Activated T-helper 1 cell treated with Interleukin-2 at 50 U/mL for 16 hours (primary cell): Measurements from ENCODE around the gene NUPR1.
"Not testable (repeated sequence)": the region's sequence is repeated elsewhere in the genome, so short reads cannot be mapped to it uniquely, and the experiment has no call there.

Experiments used
- DNase-seq: peaks from one replicate; pipeline ENCODE4 v3.0.0-alpha.2; 2020; ENCODE audit warnings: low read depth

The NUPR1 gene

GRCh38 chr16:28554634-28555423 lies 16.1 kb upstream of the NUPR1 start:
- DNase-seq = no peak

DNA sequence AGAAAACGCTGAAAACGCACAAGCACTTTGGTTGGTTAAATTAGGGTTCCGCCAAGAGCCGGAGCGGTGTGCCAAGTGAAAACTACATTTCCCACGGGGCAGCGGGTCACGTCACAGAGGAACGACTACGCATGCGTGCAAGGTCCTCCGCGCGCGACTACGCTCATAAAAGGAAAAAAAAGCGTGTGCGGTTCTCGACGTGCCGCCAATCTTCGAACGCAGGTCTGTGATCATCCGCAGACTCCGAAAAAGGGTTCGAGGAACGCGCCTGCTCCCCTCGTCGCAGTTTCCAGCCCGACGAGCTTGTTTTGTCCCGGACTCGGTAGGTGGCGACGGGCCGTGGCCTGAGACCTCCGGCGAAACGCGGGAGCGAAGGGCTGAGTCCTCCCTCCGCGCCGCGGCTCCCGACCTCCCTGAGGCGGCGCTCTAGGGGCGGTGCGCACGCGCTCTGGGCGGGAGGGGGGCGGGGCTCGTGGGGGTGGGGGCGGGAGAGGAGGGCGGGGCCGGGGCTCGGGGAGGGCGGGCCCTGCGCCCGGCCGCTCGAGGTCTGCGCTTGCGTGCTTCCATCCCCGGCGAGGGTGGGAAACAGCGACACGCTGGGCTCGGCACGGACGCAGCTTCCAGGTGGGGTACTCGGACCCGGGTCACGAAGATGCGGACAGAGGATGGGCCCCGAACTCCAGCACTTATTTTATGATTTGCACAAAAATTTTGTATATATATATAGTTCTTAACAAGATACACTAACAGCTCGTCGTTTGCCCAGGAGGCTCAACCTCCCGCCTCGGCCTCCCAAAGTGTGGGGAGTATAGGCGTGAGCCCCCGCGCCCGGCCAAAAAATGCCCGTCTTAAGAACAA lies 15.2 kb upstream of the NUPR1 start, which contains the start of gene SGF29:
TSS of gene SGF29 (plus strand) at position 145 of the 858 bp plus-strand sequence. CDS start 27,150 bp downstream, outside the sequence.
- DNase-seq = peak; percentile 86

DNA sequence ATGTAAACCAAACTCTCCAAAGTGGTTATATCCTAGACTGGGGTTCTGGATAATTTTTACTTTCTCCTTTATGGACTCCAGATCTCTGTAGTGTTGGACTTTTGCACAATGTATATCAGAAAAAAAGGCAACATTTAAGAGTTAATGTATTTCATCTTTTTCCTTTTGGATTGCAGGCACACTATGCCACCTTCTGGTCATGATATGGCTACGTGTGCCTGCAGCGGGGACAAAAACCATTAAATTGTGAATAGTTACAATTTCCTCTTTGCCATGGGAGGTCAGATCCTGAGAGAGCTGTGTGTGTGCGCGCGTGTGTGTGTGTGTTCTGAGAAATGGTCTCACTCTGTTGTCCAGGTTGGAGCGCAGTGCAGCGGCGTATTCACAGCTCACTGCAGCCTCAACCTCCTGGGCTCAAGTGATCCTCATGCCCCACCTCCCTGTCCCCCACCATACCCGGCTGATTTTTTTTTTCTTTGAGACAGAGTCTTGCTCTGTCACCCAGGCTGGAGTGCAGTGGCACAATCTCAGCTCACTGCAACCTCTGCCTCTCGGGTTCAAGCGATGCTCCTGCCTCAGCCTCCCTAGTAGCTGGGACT lies 10.6 kb upstream of the NUPR1 start:
- DNase-seq = no peak

DNA sequence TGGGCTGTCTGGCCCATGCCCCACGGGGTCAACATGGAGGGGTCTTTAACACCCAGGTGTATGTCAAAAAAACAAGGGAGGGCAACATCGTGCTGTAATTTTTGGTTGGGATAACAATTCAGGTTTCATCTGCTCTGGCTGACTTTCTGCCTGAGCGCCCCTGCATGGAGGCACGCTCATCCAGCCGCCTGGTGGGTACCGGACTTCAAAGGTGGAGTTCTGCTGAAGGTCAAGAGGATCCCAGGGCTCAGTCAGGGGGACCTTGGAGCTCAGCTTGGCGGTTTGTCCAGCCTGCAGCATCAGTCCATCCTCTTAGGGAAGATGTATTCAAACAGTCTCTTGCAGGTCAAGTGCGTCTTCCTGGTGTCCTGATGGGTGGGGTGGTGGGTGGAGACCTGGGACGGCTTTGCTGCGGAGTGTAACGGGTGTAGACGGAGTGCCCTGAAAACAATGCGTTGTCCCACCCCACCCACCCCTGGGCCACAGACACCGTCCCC lies 9.6 kb upstream of the NUPR1 start:
- DNase-seq = no peak

GRCh38 chr16:28546626-28547025 lies 7.9 kb upstream of the NUPR1 start:
- DNase-seq = no peak

GRCh38 chr16:28545964-28546363 lies 7.2 kb upstream of the NUPR1 start:
- DNase-seq = not testable (repeated sequence)

GRCh38 chr16:28544998-28545397 lies 6.2 kb upstream of the NUPR1 start:
- no peak for DNase-seq

GRCh38 chr16:28543072-28543471 lies 4.3 kb upstream of the NUPR1 start:
- no peak for DNase-seq

- no peak for DNase-seq
These were observed 3.9 kb upstream of the NUPR1 start for GRCh38 chr16:28542646-28543045.

- no peak for DNase-seq
These were observed 1.6 kb upstream of the NUPR1 start for GRCh38 chr16:28540346-28540745.

GRCh38 chr16:28537964-28538732 lies 626 bp downstream of the NUPR1 start:
- no peak for DNase-seq

- DNase-seq = no peak
These were observed 1.7 kb downstream of the NUPR1 start for GRCh38 chr16:28537076-28537475.

GRCh38 chr16:28534542-28535373 lies 4.0 kb downstream of the NUPR1 start:
- no peak for DNase-seq

DNA sequence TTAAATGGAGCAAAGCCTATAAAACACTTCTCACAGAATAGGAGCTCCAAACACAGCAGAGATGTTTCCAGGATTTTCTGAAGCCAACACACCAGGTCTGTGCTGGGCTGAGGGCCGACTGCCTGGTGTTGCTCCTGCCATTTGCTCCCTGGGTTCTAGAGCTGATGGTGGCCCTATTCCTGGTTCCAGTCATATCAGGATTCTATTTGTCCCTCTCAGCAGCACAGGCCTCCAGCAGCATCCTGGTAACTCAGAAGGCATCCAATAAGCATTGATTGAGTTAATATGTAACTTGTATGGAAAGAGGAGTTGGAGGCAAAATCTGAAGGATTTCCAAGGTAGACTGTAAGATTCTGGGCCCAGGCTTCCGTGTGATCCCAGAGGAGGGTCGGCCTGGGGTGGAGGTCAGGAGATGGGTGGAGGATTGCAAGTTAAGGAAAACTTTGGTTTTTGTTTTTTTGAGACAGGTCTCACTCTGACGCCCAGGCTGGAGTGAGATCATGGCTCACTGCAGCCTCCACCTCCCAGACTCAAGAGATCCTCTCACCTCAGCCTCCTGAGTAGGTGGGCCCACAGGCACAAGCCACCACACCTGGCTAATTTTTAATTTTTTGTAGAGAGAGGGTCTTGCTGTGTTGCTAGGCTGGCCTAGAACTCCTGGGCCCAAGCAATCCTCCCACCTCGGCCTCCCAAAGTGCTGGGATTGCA lies 5.7 kb downstream of the NUPR1 start:
- no peak for DNase-seq

GRCh38 chr16:28531777-28532744 lies 6.7 kb downstream of the NUPR1 start:
- no peak for DNase-seq

GRCh38 chr16:28529124-28529523 lies 9.7 kb downstream of the NUPR1 start:
- no peak for DNase-seq

DNA sequence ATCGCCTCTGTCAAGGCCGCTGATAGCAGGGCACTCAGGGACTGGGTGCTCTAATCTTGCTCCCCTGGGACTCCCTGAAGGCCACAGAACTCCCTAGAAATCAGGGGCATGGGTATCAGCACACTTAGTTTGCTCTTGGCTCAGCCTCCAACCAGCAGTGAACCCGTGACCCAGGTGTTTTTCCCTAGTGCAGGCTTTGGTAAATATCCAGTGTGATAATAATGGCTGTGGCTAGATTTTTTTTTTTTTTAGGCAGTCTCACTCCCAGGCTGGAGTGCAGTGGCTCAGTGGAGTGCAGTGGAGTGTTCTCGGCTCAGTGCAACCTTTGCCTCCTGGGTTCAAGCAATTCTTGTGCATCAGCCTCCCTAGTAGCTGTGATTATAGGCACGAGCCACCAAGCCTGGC lies 10.3 kb downstream of the NUPR1 start:
- no peak for DNase-seq

- DNase-seq = no peak
These were observed 10.8 kb downstream of the NUPR1 start for GRCh38 chr16:28527985-28528384.
